ENCODE results near the gene GRIK4.
A peak's percentile ranks its signal among the peaks of the same experiment; 100 is the strongest.

GRIK4 gene

GRCh38 chr11:120549346-120549745 lies 37.8 kb downstream of the GRIK4 start:
- no peak for DNase-seq

DNA sequence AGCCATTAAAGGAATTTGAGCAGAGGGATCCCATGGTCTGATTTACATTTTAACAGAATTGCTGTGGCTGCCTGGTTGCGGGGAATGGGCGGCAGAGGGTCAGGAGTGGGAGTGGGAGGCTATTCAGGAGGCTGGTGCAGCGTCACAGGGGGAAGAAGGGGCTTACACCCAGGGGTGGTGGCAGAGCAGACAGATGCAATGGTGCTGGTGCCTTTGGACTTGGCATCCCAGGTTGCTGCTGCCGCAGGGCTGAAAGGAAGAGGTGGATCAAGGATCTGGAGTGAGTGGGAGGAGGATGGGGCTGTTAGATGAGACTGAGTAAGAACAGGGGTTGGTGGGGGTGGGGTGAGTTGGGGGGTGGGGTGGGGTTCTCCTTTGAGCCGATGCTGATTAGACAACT lies 38.5 kb downstream of the GRIK4 start:
- DNase-seq = no peak

- no peak for DNase-seq
These were observed 39.6 kb downstream of the GRIK4 start for GRCh38 chr11:120551191-120551590.

DNA sequence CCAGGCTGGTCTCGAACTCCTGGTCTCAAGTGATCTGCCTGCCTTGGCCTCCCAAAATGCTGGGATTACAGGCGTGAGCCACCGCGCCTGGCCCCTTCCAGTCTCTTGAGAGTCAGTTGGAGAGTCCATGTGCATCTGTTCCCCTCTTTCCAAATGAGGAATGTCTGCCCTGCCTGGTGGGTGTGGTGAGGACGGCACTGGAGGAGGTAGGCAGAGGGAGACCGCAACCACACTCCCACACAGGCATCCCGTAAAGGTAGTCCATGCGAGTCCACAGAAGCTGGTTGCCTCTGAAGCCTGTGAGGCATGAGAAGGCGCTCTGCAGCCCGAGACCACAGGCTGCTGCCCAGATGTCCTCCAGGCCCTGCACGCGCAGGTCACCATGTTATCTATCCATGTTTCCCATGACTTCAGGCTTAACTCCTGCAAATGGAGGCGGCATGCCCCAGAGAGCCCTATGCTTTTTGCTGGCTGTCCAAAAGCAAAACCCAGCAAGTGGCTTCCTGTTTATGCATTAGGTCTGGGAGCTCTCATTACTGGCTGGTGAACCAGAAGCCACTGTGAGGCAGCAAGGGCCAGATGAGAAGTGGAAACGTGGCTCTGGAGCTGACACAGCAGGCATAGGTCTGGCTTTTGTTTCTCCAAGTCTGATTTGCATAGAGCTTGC lies 43.4 kb downstream of the GRIK4 start:
- no peak for DNase-seq

DNA sequence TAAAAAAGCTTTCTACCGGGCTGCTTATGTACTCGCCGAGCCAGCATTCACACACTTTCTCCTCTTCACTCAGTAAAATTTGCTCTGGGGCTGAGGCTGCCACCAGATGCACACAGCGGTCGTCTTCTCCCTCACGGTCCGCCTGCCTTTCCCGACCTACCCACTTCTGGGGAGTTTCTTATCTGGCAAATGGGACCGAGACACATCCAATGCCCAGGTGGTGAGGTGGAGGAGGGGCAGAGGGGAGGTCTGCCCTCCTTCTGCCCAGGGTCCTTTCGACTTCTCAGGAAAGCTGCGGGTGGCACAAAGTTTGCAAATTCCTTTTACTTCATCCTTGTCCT lies 43.9 kb downstream of the GRIK4 start:
- no peak for DNase-seq

DNA sequence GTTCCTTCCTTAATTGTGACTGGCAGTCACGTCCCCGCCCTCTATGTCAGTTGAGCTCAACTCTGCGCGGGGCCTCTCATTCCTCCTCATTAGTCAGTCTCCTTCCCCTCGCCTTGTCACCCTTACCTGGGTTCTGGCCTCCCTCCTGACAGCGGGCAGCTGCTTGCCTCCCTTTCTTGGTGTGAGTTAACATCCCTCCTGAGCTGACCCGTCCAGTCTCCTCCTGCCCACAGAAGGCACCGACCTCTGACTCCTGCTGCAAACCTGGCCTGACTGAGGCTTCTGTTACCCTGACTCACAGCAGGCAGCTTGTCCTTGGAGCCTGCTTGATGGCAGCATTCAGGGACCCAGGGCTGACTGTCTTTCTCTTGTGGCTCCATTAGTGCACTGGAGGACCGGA lies 45.2 kb downstream of the GRIK4 start:
- DNase-seq = no peak

DNA sequence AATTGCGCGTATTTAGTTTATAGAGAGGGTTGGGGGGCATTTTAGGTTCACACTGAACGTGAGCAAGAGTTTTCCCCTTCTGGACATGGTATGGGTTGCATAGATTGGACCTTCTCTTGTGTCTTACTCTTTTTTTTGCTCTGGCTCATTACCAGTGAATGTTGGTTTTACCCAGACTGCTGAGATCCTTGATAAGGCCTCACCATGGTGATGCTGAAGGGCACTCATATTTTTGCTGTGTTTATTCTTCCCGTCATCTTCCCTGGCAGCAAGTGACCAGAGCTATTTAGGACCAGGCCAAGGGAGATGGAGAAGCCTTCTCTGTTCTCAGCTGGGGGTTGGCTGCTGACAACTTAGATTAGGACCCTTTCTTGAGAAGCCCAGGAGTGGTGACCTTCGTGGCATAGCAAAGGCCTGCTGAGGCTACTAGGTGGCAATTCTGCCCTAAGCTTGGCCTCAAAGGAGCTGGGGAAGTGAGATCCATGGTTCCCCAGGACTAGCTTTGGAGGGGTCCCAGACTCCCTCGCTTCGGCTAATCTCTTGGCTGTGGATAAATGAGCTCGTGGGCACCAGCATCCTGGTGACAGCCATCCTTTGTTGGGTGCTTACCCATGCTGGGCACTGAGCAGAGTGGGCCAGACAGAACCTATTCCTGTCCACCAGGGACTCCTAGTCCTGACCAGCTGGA lies 47.3 kb downstream of the GRIK4 start:
- DNase-seq = no peak

DNA sequence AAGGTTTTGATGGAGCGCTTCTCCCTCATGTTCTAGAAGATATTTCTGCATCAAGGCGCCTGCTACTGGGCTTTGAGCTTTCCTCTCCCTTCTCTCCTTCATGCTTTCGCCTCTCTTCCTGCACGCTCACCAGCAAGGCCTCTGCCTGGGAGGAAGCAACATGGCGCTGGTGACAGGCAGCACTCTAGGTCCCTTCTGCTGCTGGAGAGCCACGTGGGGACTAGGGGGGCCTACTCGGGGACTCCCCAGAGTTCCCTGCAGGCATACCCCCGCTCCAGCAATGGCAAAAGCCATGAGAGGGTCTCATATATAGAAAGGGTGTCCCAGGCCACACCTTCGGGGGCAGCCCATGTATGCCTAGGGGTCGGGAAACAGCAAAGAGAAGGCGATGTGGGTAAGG lies 49.7 kb downstream of the GRIK4 start:
- DNase-seq = no peak

- no peak for DNase-seq
These were observed 51.4 kb downstream of the GRIK4 start for GRCh38 chr11:120562806-120563425.

- DNase-seq = no peak
These were observed 52.4 kb downstream of the GRIK4 start for GRCh38 chr11:120563703-120564572.

DNA sequence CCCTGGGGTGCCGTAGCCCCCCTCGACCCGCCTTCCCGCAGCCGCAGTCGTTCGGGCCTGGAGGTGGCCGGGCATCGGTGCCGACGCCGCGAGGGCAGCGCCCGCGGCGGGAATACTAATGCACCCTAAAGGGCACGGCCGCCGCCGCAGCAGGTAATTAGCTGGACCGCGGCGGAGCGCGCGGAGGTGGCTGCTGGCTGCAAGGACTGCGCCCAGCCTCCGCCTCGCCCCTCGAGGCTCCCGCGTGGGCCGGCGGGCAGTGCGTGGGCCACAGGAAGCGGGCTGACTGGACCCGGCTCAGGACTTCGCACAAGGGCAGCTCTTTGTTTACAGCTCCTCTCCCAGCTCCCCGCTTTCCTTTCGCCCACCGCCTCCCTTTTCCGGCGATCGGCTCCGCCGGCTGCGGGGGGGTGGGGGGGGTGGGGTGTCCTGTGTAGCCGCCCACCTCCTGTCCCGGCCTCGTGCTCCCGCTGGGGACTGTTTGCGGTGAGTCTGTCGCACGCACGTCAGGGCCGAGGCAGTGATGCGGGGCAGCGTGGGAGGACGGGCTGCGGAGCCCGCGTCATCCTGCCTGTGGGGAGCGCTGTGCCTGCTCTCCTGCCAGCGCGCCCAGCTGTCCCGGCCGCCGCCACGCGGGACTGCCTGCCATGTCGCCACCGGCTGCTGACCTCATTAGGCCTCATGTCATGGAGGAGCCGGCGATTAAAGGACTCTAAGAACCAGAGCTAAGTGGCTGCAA lies 53.2 kb downstream of the GRIK4 start:
- DNase-seq = peak; percentile 36

DNA sequence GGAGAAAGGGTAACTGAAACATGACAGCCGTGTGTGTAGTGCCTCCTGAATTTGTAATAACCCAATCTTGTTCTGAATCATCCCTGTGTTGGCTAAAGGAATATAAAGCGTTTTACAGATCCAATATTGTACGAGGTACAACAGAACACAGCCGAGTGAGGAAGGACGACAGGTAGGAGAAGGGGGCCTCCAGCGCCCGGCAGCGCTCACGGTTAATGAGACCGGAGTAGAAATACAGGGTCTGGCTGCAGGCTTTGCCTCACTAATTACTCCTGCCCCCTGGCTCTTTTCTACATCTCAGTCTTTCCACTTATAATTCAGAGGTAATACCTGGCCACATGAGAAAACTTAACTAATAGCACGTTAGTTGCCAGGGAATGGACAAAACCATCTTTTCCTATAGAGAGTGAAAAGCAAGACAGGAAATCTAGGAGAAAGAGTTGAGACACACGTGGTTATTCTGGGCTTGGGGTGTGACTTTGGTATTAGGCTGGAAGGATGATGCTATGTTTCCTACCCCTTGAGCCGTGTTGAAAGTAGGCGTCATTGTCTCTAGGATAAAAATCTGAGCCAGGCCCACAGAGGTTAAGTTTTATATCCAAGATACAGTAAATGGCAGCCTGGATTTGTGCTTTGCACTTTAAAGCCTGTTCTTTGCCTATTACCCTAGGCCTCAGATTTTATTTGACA lies 54.1 kb downstream of the GRIK4 start:
- DNase-seq = no peak

- DNase-seq = no peak
These were observed 54.6 kb downstream of the GRIK4 start for GRCh38 chr11:120566176-120566575.

- DNase-seq = no peak
These were observed 57.2 kb downstream of the GRIK4 start for GRCh38 chr11:120568572-120569307.

DNA sequence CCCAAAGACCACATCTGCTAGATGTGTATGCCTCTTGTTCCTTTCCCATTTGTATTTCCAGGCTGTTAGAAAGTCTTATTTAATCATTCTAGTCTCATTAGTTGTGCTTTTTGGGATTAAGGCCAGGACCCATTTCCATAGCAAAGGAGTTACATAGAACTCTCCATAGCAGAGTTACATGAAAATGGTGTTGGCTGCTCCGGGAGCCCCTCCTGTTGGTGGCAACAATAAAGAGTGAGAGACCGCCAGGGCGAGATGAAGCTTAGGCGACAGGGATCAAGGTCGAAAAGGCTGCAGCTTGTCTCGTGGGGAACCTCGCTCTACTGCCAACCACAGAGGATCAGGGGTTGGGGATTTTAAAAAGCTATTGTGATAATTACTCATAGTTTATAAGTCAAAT lies 58.3 kb downstream of the GRIK4 start:
- DNase-seq = no peak

DNA sequence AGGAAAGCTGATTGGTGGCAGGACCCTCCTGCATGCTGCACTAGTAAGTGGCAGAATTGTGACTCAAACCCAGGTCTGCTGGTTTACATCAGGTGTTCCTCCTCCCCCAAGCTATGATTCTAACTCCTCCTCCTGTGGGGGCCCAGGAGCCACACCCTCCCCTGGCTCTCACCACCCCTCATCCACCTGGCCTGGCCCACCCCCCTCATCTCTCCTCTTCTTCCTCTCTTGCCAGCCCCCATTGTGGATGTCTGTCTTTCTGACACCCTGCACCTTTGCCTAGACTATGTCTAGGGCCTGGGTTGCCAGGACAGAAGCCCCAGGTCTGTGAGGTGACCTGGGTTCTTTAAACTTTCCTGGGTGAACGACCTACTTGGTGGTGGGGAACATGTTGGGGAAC lies 59.9 kb downstream of the GRIK4 start:
- no peak for DNase-seq

DNA sequence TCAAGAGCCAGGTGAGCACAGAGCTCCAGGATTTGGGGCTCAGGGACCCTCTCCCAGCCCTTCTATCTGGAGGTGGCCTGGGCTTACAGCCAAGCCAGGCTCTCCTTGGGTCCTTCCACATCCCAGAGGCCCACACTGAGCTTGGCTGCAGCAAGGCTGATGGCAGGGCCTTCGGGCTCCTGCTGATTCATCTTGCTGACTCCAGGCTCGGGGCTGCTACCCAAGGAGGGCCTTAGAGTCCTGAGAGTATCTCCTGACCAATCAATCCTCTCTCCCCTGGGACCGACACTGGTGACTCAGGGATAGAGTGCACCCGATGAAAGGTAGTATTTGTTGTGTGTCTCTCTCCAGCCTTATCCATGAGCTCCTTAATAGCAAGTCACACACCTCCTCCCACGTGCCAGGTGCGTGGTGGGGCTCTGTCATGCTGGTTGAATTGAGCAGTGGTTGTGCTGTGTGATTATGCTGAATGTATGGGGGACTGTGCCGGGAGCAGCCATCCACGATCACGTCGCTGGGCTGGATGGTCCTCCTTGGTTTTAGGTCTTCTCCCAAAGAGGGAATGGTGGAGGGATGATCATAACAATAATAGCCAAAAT lies 62.3 kb downstream of the GRIK4 start:
- DNase-seq = no peak

DNA sequence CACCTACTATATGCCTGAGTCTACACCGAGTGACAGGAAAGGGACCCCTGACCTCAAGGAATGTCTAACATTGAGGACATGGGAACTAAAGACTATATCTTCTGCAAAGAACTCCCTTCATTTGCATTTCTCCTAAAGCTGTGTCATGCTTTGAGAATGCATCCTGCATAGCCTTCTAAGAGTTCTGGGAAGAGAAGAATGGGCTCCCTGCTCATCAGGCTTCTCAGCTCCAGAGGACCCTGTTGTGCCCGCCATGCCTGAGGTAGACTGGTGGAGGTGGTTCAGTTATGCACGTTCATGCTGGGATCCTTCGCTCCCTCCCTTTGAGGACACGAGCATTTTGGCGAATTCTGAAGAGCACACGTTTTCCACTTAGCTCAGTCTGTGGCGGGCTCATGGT lies 63.3 kb downstream of the GRIK4 start:
- DNase-seq = no peak

GRCh38 chr11:120575461-120575860 lies 63.9 kb downstream of the GRIK4 start:
- DNase-seq = no peak

GRCh38 chr11:120576606-120577005 lies 65.1 kb downstream of the GRIK4 start:
- DNase-seq = no peak

DNA sequence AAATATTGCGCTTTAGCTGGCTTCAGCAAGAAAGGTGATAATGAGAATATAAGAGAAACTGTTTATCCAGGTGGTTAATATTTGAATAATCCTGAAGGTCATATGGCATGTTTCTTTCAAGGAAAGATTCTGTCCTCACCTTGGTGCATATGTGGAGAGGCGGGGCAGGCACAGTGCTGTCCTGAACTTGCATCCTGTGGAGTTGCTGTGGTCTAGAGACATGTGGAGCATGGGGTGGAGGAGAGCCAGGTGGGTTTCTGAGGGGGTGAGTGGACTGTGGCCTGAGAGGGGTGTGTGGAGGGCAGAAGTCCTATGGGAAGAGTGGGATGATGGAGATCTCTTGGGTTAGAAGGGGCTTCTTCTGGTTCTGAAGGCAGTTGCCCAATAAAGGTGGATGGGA lies 65.5 kb downstream of the GRIK4 start:
- no peak for DNase-seq
